ENCODE results near the gene GMEB1. TPM values are rescaled to one million over a fixed set of nuclear protein-coding genes. Genes with fewer than 3 reads are reported as not detected.

The GMEB1 gene
- total RNA-seq, 1 experiment from 2014 or later: 13.3 TPM

DNA sequence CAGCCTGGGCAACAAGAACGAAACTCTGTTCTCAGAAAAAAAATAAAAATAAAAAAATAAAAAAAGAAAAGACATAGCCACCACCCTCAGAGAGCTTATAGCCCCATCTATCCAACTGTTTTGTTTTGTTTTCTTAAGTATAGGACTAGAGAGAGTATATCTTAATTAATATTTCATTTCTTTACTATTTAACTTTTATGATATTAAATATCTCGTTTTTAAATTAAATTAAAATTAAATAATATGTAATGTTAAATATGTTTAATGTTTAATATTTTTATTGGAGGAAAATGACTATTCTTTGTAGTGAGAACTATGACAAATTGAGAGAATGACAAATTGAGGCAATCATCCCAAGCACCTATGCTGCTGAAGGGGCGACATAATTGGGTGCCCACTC, 35.0 kb downstream of the GMEB1 start:
- no peak for DNase-seq (ENCODE audit: unreplicated experiment)
- POLR2A ChIA-PET: interaction anchor here (1.0 kb wide), 1 partner anchor 33 kb away, joined by 3 read pairs; the partner anchor contains the start of gene YTHDF2
- no peak for TF ChIP-seq CTCF (IDR thresholded peaks at IDR 0.05; ENCODE audit: unreplicated experiment)
- Mint-ChIP-seq H3K4me3 (ENCODE audit: unreplicated experiment) (no peak overlapping the region), H3K4me1 (ENCODE audit: insufficient read depth, unreplicated experiment) (no peaks in the 10 kb centered on the region), H3K36me3 (ENCODE audit: insufficient read depth, unreplicated experiment) (peaks cover 52% of the 10 kb centered on the region), H3K27me3 (ENCODE audit: insufficient read depth, unreplicated experiment) (no peaks in the 10 kb centered on the region), H3K9me3 (ENCODE audit: unreplicated experiment) (no peaks in the 10 kb centered on the region), H3K27ac (ENCODE audit: low read depth, unreplicated experiment) (no peak overlapping the region)
- no TSS peak for BruUV-seq (replicated peaks)
- CTCF ChIA-PET: interaction anchor here (0.7 kb wide), 1 partner anchor 33 kb away, joined by 3 read pairs; the partner anchor contains the start of gene YTHDF2
- intact Hi-C loops (cut with micrococcal nuclease): no loop called here

- peaks cover 20% of the 10 kb centered on the region for H3K36me3 Mint-ChIP-seq (ENCODE audit: insufficient read depth, unreplicated experiment)
- CTCF ChIA-PET: interaction anchor here (1.2 kb wide), 1 partner anchor 72 kb away, joined by 3 read pairs; no protein-coding TSS in a partner anchor
- H3K27ac Mint-ChIP-seq (ENCODE audit: low read depth, unreplicated experiment): no peak overlapping the region
- H3K27me3 Mint-ChIP-seq (ENCODE audit: insufficient read depth, unreplicated experiment): no peaks in the 10 kb centered on the region
- TF ChIP-seq CTCF (IDR thresholded peaks at IDR 0.05; ENCODE audit: unreplicated experiment): no peak
- no peaks in the 10 kb centered on the region for H3K9me3 Mint-ChIP-seq (ENCODE audit: unreplicated experiment)
- POLR2A ChIA-PET: interaction anchor here (1.2 to 1.3 kb wide), 2 partner anchors 47 to 74 kb away, joined by 3 to 4 read pairs; no protein-coding TSS in a partner anchor
- BruUV-seq (replicated peaks): no TSS peak
- no peak for DNase-seq (ENCODE audit: unreplicated experiment)
- intact Hi-C loops (cut with micrococcal nuclease): no loop called here
- H3K4me3 Mint-ChIP-seq (ENCODE audit: unreplicated experiment): no peak overlapping the region
- no peaks in the 10 kb centered on the region for H3K4me1 Mint-ChIP-seq (ENCODE audit: insufficient read depth, unreplicated experiment)
Measured at GRCh38 chr1:28716336-28716735, 47.8 kb downstream of the GMEB1 start.

- CTCF ChIA-PET: interaction anchor here (1.0 kb wide), 1 partner anchor 34 kb away, joined by 6 read pairs; no protein-coding TSS in a partner anchor
- Mint-ChIP-seq H3K9me3 (ENCODE audit: unreplicated experiment) (no peaks in the 10 kb centered on the region), H3K36me3 (ENCODE audit: insufficient read depth, unreplicated experiment) (peaks cover 17% of the 10 kb centered on the region), H3K4me3 (ENCODE audit: unreplicated experiment) (no peak overlapping the region), H3K4me1 (ENCODE audit: insufficient read depth, unreplicated experiment) (no peaks in the 10 kb centered on the region), H3K27ac (ENCODE audit: low read depth, unreplicated experiment) (no peak overlapping the region), H3K27me3 (ENCODE audit: insufficient read depth, unreplicated experiment) (no peaks in the 10 kb centered on the region)
- TF ChIP-seq CTCF (IDR thresholded peaks at IDR 0.05; ENCODE audit: unreplicated experiment): no peak
- intact Hi-C loops (cut with micrococcal nuclease): no loop called here
- DNase-seq (ENCODE audit: unreplicated experiment): no peak
- POLR2A ChIA-PET: interaction anchor here (0.6 to 2.6 kb wide), 5 partner anchors 13 to 278 kb away, joined by 3 to 14 read pairs (median 3); partner anchors contain the start of genes TAF12 and YTHDF2
- BruUV-seq (replicated peaks): no TSS peak
Measured at GRCh38 chr1:28718166-28718565, 49.6 kb downstream of the GMEB1 start.

- peaks cover 17% of the 10 kb centered on the region for H3K36me3 Mint-ChIP-seq (ENCODE audit: insufficient read depth, unreplicated experiment)
- BruUV-seq (replicated peaks): no TSS peak
- CTCF ChIA-PET: interaction anchor here (0.6 to 1.2 kb wide), 4 partner anchors 18 to 1317 kb away, joined by 3 to 6 read pairs (median 3); partner anchors contain the start of gene YTHDF2
- no peak overlapping the region for H3K4me3 Mint-ChIP-seq (ENCODE audit: unreplicated experiment)
- POLR2A ChIA-PET: interaction anchor here (0.6 to 2.6 kb wide), 5 partner anchors 12 to 279 kb away, joined by 3 to 14 read pairs (median 3); partner anchors contain the start of genes TAF12 and YTHDF2
- intact Hi-C loops (cut with micrococcal nuclease): no loop called here
- no peaks in the 10 kb centered on the region for H3K27me3 Mint-ChIP-seq (ENCODE audit: insufficient read depth, unreplicated experiment)
- H3K4me1 Mint-ChIP-seq (ENCODE audit: insufficient read depth, unreplicated experiment): no peaks in the 10 kb centered on the region
- no peak overlapping the region for H3K27ac Mint-ChIP-seq (ENCODE audit: low read depth, unreplicated experiment)
- H3K9me3 Mint-ChIP-seq (ENCODE audit: unreplicated experiment): no peaks in the 10 kb centered on the region
- no peak for TF ChIP-seq CTCF (IDR thresholded peaks at IDR 0.05; ENCODE audit: unreplicated experiment)
- DNase-seq (ENCODE audit: unreplicated experiment): peak; percentile 17
Measured at GRCh38 chr1:28718586-28719331, 50.2 kb downstream of the GMEB1 start.

All from MCF 10A (cell line).